Neural cell (in vitro differentiated cells): ENCODE data around the gene XRCC6. TPM values are rescaled to one million over a fixed set of nuclear protein-coding genes. Genes with fewer than 3 reads are reported as not detected.

Source experiments
- H2AFZ ChIP-seq: fragments of 200-600, 300-800 bp; sonication (generic), shearing (Covaris generic); 2 replicates; pipeline ENCODE4 v1.6.0; 2014; ENCODE audit warnings: low read depth, mild to moderate bottlenecking, antibody characterized with exemption, low read length, moderate library complexity
- H3F3A ChIP-seq: fragments of 200-600 bp; shearing (Covaris generic); 2 replicates; pipeline ENCODE4 v1.6.1; 2016; ENCODE audit warnings: mild to moderate bottlenecking, moderate library complexity, mixed read lengths, antibody characterized with exemption, low read length; ENCODE audit not compliant: insufficient read depth, poor library complexity, severe bottlenecking
- H3K27ac ChIP-seq: fragments of 200-600, 300-800 bp; sonication (generic), shearing (Covaris generic); 2 replicates; pipeline ENCODE4 v1.5.1; 2014; ENCODE audit warnings: mild to moderate bottlenecking, low read length, moderate library complexity
- H3K27me3 ChIP-seq: fragments of 300-800, 200-600 bp; sonication (generic), shearing (Covaris generic); 2 replicates; pipeline ENCODE4 v1.6.0; 2014; ENCODE audit warnings: mild to moderate bottlenecking, low read depth, low read length, moderate library complexity; ENCODE audit not compliant: insufficient read depth
- H3K36me3 ChIP-seq: fragments of 300-800, 200-600 bp; sonication (generic), shearing (Covaris generic); 2 replicates; pipeline ENCODE4 v1.5.1; 2014; ENCODE audit warnings: mild to moderate bottlenecking, antibody characterized with exemption, low read length, moderate library complexity; ENCODE audit not compliant: insufficient read depth
- H3K4me2 ChIP-seq: fragments of 300-800, 200-600 bp; sonication (generic), shearing (Covaris generic); 2 replicates; pipeline ENCODE4 v1.6.0; 2014; ENCODE audit warnings: mild to moderate bottlenecking, low read length
- H3K4me3 ChIP-seq: fragments of 300-800, 200-600 bp; sonication (generic), shearing (Covaris generic); 2 replicates; pipeline ENCODE4 v1.5.1; 2014; ENCODE audit warnings: mild to moderate bottlenecking, low read length, moderate library complexity
- H3K79me2 ChIP-seq: fragments of 200-600 bp; shearing (Covaris generic); replicated peaks from 2 replicates; pipeline ENCODE4 v1.6.0; 2014; ENCODE audit warnings: mild to moderate bottlenecking, low read length, moderate library complexity; ENCODE audit not compliant: insufficient read depth
- H3K9ac ChIP-seq: fragments of 300-800, 200-600 bp; sonication (generic), shearing (Covaris generic); 2 replicates; pipeline ENCODE4 v1.6.1; 2016; ENCODE audit warnings: mild to moderate bottlenecking, low read length, mixed read lengths
- H3K9me2 ChIP-seq: fragments of 200-600 bp; shearing (Covaris generic); 2 replicates; pipeline ENCODE4 v1.6.1; 2016; ENCODE audit warnings: mild to moderate bottlenecking, low read length, mixed read lengths; ENCODE audit not compliant: insufficient read depth
- H3K9me3 ChIP-seq: fragments of 200-600, 300-800 bp; sonication (generic), shearing (Covaris generic); 2 replicates; pipeline ENCODE4 v1.6.1; 2016; ENCODE audit warnings: mild to moderate bottlenecking, mixed run types, low read length, moderate library complexity, mixed read lengths
- H4K20me1 ChIP-seq: fragments of 200-600 bp; shearing (Covaris generic); 2 replicates; pipeline ENCODE4 v1.6.1; 2016; ENCODE audit warnings: mild to moderate bottlenecking, mixed run types; ENCODE audit not compliant: insufficient read depth
- EP300 ChIP-seq: fragments of 450-650 bp; conservative IDR thresholded peaks from 2 replicates; pipeline ENCODE4 v1.6.1; 2014; ENCODE audit warnings: antibody characterized with exemption, mild to moderate bottlenecking, moderate library complexity; ENCODE audit not compliant: poor library complexity, severe bottlenecking
- EZH2 ChIP-seq: fragments of 200-600, 300-800 bp; shearing (Covaris generic), sonication (generic); IDR thresholded peaks from 2 replicates; pipeline ENCODE4 v1.6.1; 2014; ENCODE audit warnings: antibody characterized with exemption, low read length, borderline replicate concordance, mild to moderate bottlenecking; ENCODE audit not compliant: insufficient read depth, poor library complexity, severe bottlenecking
- MXI1 ChIP-seq: fragments of 450-650 bp; conservative IDR thresholded peaks from 2 replicates; pipeline ENCODE4 v1.6.1; 2014; ENCODE audit warnings: antibody characterized with exemption, mild to moderate bottlenecking; ENCODE audit not compliant: poor library complexity, severe bottlenecking
- POLR2AphosphoS5 ChIP-seq: IDR thresholded peaks from 2 replicates; pipeline ENCODE4 v1.6.1; 2012
- RAD21 ChIP-seq: fragments of 450-650 bp; conservative IDR thresholded peaks from 2 replicates; pipeline ENCODE4 v1.6.1; 2014; ENCODE audit warnings: antibody characterized with exemption, mild to moderate bottlenecking, moderate library complexity
- SMC3 ChIP-seq: fragments of 450-650 bp; conservative IDR thresholded peaks from 2 replicates; pipeline ENCODE4 v1.6.1; 2014; ENCODE audit warnings: antibody characterized with exemption, mild to moderate bottlenecking, moderate library complexity; ENCODE audit not compliant: poor library complexity
- TAF1 ChIP-seq: IDR thresholded peaks from 2 replicates; pipeline ENCODE4 v1.6.1; 2012; ENCODE audit warnings: low read depth
- polyA plus RNA-seq: library from polyadenylated mRNA; depleted of rRNA; stranded (reverse); fragments of >200 nt; gene quantifications from 2 replicates; pipeline ENCODE4 v1.2.3, GENCODE V29; 2014
- small RNA-seq, 3 experiments: library from RNA; depleted of rRNA; stranded (forward); fragments of <200 nt; gene quantifications; one replicate each; pipeline ENCODE3, GENCODE V24; 2012
- TF ChIP-seq, protein P1 (sequence below): IDR thresholded peaks from 2 replicates; pipeline ENCODE4 v1.6.1; 2012; ENCODE audit warnings: borderline replicate concordance
- TF ChIP-seq, protein P2 (sequence below): fragments of 450-650 bp; IDR thresholded peaks from 2 replicates; pipeline ENCODE4 v1.5.1; 2014; ENCODE audit warnings: antibody characterized with exemption, mild to moderate bottlenecking, moderate library complexity; ENCODE audit not compliant: poor library complexity, severe bottlenecking

Gene XRCC6
- polyA plus RNA-seq, 1 donor from 2014 or later: 398 TPM

DNA sequence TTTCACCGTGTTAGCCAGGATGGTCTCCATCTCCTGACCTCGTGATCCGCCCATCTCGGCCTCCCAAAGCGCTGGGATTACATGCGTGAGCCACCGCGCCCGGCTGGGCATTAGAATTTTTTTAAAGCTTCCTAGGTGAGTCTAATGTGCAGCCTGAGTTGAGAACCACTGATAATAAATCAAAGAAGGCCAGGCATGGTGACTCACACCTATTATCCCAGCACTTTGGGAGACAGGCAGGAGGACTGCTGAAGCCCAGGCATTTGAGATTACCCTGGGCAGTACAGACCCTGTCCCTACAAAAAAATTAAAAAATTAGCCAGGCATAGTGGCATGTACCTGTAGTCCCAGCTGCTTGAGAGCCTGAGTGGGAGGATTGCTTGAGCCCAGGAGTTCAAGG is 91.9 kb downstream of the XRCC6 start:
- Histone ChIP-seq H3K9ac (no peak overlapping the region), H3K27ac (no peak overlapping the region), H3K79me2 (no peaks in the 10 kb centered on the region), H4K20me1 (no peaks in the 10 kb centered on the region), H3K9me3 (no peaks in the 10 kb centered on the region), H3K4me3 (no peak overlapping the region), H3F3A (no peaks in the 10 kb centered on the region), H3K36me3 (no peaks in the 10 kb centered on the region), H3K4me2 (no peak overlapping the region), H3K9me2 (no peaks in the 10 kb centered on the region), H3K27me3 (no peaks in the 10 kb centered on the region), H2AFZ (no peak overlapping the region)
- TF ChIP-seq MXI1: no peak
- no peak for TF ChIP-seq EZH2
- no peak for TF ChIP-seq SMC3
- no peak for TF ChIP-seq RAD21
- TF ChIP-seq TAF1: no peak
- no peak for TF ChIP-seq POLR2AphosphoS5
- TF ChIP-seq, protein P1, sequence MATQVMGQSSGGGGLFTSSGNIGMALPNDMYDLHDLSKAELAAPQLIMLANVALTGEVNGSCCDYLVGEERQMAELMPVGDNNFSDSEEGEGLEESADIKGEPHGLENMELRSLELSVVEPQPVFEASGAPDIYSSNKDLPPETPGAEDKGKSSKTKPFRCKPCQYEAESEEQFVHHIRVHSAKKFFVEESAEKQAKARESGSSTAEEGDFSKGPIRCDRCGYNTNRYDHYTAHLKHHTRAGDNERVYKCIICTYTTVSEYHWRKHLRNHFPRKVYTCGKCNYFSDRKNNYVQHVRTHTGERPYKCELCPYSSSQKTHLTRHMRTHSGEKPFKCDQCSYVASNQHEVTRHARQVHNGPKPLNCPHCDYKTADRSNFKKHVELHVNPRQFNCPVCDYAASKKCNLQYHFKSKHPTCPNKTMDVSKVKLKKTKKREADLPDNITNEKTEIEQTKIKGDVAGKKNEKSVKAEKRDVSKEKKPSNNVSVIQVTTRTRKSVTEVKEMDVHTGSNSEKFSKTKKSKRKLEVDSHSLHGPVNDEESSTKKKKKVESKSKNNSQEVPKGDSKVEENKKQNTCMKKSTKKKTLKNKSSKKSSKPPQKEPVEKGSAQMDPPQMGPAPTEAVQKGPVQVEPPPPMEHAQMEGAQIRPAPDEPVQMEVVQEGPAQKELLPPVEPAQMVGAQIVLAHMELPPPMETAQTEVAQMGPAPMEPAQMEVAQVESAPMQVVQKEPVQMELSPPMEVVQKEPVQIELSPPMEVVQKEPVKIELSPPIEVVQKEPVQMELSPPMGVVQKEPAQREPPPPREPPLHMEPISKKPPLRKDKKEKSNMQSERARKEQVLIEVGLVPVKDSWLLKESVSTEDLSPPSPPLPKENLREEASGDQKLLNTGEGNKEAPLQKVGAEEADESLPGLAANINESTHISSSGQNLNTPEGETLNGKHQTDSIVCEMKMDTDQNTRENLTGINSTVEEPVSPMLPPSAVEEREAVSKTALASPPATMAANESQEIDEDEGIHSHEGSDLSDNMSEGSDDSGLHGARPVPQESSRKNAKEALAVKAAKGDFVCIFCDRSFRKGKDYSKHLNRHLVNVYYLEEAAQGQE: no peak
- TF ChIP-seq, protein P2, sequence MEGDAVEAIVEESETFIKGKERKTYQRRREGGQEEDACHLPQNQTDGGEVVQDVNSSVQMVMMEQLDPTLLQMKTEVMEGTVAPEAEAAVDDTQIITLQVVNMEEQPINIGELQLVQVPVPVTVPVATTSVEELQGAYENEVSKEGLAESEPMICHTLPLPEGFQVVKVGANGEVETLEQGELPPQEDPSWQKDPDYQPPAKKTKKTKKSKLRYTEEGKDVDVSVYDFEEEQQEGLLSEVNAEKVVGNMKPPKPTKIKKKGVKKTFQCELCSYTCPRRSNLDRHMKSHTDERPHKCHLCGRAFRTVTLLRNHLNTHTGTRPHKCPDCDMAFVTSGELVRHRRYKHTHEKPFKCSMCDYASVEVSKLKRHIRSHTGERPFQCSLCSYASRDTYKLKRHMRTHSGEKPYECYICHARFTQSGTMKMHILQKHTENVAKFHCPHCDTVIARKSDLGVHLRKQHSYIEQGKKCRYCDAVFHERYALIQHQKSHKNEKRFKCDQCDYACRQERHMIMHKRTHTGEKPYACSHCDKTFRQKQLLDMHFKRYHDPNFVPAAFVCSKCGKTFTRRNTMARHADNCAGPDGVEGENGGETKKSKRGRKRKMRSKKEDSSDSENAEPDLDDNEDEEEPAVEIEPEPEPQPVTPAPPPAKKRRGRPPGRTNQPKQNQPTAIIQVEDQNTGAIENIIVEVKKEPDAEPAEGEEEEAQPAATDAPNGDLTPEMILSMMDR: no peak
- no peak for TF ChIP-seq EP300

Small RNA genes lying within 50 kb of the gene (small RNA-seq; reads per million reads assigned to genes)
- gene HMGN2P10 (0 reads per million in 3 experiments), gene RF00019 (0 to 1.2 (median 0) reads per million in 3 experiments), gene RNU6-476P (0.16 to 0.65 (median 0.16) reads per million in 3 experiments)

Other genes starting within 250 kb of the XRCC6 start
- gene TEF, start 239.4 kb upstream of the XRCC6 start, polyA plus RNA-seq: 4.1 and 4.9 TPM in 2 replicates
- gene TOB2, start 174.5 kb upstream of the XRCC6 start, polyA plus RNA-seq: 8.2 and 9.1 TPM in 2 replicates
- 148 and 153 TPM in 2 replicates for gene PHF5A, start 152.6 kb upstream of the XRCC6 start, polyA plus RNA-seq
- gene ACO2, start 152.2 kb upstream of the XRCC6 start, polyA plus RNA-seq: 72.3 and 88.2 TPM in 2 replicates
- 28.0 and 35.8 TPM in 2 replicates for gene POLR3H, start 76.8 kb upstream of the XRCC6 start, polyA plus RNA-seq
- 7.1 and 10.3 TPM in 2 replicates for gene CSDC2, start 60.3 kb upstream of the XRCC6 start, polyA plus RNA-seq
- gene PMM1, start 31.5 kb upstream of the XRCC6 start, polyA plus RNA-seq: 55.5 and 61.6 TPM in 2 replicates
- 27.5 and 31.0 TPM in 2 replicates for gene DESI1, start 252 bp upstream of the XRCC6 start, polyA plus RNA-seq
- 192 and 203 TPM in 2 replicates for gene SNU13, start 67.6 kb downstream of the XRCC6 start, polyA plus RNA-seq
- gene MEI1, start 78.2 kb downstream of the XRCC6 start, polyA plus RNA-seq: 0.34 TPM in 1 of 2 replicates, not detected in the other
- gene CCDC134, start 179.4 kb downstream of the XRCC6 start, polyA plus RNA-seq: 2.2 and 6.6 TPM in 2 replicates
- gene SREBF2, start 211.8 kb downstream of the XRCC6 start, polyA plus RNA-seq: 73.0 and 87.3 TPM in 2 replicates